ENCODE results near the gene TXNRD1.
A peak's percentile ranks its signal among the peaks of the same experiment; 100 is the strongest.
"Not testable (repeated sequence)": the region's sequence is repeated elsewhere in the genome, so short reads cannot be mapped to it uniquely, and the experiment has no call there.

Gene TXNRD1

DNA sequence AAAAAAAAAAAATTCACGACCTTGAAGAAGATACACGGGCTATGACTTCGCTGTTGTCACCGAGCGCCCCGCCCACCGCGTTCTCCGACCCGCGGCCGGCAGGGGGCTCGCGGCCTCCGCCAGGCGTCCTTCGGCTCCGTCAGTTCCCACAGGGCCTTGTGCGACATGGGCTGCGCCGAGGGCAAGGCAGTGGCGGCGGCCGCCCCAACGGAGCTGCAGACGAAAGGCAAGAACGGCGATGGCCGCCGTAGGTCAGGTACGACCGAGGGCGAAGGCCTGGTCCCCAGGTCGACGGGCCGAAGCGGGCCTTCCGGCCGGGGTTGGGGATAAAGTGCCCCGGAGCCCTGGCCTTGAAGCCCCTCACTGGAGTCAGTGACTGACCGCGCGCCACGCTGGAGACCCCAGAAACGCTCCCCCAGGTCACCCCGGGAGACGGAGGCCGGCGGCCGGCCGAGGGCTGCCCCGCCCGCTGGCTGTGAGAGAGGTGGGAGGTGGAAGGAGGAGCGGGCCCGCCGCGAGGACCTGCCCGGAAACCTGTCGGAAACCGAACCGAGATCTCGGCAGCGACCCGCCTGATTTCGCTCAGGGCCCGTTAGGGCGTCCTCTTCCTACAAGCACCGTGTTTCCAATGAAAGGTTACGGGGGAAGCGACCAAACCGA lies at the start of gene TXNRD1:
TXNRD1 (plus strand) TSS at position 142 of the 660 bp plus-strand sequence; CDS start at position 166, 24 bp downstream.
- peak; percentile 83 for DNase-seq

DNA sequence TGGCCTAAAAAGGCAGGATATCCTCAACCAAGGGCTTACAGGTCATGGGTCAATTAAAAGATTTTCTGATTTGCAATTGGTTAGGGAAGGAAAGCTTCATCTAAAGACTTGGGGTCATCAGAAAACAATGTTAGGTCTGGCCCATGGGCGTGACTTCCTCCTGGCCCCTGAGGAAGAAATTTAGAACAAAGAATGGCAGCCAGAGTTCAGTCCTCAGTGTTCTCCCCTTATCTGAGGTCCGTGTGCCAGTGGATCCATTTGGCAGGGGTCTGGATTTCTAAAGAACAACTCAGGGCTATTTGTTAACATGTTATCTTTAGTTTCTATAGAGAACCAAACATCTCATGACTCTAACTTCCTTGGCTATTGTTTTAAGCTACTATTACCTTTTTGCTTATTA lies 49.8 kb upstream of the TXNRD1 start:
- no peak for DNase-seq

DNA sequence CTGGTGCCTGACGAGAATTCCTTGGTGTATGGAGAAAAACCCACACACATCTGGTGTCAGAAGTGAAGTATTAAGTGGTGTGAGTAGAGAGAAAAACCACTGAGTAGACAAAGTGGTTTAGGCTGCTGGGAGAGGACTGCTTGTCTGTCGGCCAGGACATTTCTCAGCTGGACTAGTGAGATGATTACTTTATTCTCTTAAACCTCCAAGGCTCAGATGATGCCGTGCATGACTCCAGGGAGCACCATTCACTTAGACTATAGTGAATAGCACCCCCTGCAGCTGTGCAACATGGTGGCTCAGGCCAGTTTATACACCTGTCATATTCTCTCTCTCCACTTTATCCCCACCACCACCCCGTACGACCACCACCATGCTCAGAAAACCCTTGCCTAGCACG lies 49.1 kb upstream of the TXNRD1 start:
- DNase-seq: no peak

DNA sequence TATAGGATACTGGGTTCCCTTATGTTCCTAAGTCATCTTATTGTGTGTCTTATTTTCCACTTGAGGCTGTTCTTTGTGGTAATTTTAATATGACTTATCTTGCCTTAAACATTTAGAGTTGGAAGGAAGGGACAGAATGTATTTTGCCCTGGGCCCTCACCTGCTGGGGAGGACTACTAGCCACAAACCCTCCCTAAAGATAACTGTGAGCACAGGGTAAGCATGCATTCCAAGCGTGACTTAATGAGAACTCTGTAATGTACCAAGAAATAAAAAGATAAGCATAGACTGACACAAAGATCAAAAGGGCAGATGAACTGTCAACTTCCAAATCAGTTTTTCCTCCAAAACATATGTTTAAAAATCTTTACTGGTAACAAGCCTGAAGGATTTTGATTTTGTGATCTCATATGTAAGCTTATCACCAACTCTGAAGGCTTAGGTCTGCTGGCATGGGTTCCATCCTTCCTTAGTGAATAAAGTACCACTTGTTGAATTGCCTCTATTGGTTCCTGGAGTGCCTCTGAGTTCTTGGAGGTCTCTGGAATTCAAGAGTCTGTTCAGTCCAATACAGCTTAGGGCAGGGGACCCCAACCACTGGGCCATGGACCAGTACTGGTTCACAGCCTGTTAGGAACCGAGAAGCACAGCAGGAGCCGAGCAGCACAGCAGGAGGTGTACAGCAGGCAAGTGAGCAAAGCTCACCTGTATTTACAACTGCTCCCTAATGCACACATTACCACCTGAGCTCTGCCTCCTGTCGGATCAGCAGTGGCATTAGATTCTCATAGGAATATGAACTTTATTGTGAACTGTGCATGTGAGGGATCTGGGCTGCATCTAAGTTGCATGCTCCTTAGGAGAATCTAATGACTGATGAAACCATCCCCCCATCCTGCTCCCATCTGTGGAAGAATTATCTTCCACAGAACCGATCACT lies 47.8 kb upstream of the TXNRD1 start:
- no peak for DNase-seq

DNA sequence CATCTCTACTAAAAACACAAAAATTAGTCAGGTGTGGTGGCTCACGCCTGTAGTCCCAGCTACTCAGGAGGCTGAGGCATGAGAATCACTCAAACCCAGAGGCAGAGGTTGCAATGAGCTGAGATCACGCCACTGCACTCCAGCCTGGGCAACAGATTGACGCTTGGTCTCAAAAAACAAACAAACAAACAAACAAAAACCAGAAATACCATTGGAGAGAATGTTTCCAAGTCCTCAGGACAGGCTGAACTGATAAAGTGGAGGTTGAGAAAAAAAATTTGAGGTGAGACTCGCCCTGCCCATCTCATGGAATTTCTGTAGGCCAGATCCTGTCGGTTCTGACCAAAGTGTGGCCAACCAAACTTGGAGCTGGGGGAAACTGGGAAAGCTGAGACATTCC lies 47.0 kb upstream of the TXNRD1 start:
- no peak for DNase-seq

DNA sequence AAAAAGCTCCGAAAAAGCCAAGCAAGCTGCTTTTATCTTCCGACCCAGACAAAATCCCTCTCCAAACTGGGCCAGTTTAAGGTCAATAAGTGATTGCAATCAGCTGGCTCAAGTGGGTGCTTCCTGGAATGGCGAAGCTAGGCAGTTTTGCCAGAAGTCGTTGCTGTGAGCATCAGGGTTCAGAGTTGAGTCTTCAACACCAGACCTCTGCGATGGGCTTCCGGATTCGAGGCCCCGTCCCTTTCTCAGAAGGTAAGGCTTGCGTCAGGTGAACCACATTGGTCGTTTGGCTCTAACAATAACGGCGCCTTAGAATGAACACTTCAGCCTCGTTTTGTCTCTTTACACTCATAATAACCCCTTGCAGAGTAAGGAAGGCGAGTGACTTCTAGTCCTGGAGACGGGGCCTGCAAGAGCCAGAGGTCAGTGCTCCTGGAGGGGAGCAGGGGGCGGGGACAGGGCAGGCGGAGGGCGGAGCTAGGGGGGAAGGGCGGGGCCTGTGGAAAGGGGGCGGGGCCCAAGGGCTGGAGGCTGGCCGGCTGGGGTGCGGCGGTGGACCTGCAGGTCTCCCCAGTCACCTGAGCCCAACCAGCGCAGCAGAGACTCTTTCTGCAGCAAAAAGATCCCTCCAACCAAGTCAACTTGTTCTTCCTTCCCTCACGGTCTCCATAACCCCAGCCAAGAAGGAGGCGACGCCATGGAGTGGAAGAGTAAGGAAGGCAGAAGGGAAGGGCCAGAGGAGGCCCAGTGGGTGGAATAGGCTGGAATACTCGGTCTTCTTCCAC lies 43.6 kb upstream of the TXNRD1 start:
- DNase-seq: no peak

DNA sequence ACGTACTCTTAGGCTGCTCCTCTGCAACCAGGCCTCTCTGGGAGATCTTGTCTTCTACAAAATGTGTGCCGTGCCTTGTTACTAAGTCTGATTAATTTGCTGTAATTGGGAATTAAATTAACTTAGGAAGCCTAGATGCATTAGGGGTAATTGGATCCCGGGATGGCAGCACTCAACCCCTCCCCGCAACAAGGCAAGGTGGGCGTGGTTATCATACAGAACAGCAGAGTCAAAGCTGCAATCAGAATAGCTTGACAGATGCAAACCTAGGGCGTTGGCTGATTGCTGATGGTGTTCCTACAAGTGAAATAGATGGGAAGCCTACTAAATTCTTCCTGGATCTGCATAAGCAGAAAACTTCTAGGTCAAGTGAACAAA lies 43.0 kb upstream of the TXNRD1 start:
- DNase-seq: no peak

DNA sequence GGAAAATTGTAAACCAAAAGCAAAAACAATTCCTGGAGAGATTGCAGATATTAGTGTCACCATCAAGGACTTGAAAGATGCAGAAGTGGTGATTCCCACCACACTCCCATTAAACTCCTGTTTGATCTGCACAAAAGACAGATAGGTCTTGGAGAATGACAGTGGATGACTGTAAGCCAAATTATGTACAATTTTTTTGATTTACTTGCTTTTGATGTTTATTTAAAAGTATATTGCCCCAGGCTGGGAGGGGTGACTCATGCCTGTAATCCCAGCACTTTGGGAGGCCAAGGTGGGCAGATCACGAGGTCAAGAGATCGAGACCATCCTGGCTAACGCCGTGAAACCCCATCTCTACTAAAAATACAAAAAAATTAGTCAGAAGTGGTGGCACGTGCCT lies 41.8 kb upstream of the TXNRD1 start:
- DNase-seq: not testable (repeated sequence)

DNA sequence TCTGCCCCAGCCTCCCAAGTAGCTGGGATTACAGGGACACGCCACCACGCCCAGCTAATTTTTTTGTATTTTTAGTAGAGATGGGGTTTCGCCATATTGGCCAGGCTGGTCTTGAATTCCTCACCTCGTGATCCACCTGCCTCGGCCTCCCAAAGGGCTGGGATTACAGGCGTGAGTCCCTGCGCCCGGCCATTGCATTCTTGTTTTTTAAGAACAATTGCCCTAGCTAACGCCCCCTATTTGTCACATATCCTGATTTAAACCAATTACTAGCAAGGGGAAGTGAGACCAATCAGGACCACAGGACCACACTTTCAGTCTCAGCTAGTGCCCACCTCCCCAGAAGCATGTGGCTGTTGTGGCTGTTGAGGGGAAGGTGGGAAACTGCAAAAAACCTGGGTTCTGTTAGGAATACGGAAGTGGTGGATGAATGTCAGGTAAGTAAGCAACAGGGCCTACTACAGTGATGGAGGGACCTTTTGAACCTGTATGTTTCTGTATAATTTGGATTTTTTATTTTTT lies 39.8 kb upstream of the TXNRD1 start:
- no peak for DNase-seq

DNA sequence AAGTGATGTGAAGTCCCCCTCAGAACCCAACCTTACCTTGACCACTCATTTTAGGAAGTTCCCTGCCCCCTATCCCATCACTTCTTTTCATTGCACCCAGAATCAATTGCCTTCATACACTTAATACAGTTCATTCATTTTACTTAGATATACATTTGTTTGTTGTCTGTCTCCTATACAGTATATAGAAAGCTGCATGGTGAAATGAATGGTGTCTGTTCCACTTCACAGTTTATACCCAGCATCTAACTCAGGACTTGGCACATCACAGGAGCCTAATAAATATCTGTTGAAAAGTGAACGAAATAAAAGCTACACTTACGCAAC lies 38.3 kb upstream of the TXNRD1 start:
- DNase-seq: no peak

DNA sequence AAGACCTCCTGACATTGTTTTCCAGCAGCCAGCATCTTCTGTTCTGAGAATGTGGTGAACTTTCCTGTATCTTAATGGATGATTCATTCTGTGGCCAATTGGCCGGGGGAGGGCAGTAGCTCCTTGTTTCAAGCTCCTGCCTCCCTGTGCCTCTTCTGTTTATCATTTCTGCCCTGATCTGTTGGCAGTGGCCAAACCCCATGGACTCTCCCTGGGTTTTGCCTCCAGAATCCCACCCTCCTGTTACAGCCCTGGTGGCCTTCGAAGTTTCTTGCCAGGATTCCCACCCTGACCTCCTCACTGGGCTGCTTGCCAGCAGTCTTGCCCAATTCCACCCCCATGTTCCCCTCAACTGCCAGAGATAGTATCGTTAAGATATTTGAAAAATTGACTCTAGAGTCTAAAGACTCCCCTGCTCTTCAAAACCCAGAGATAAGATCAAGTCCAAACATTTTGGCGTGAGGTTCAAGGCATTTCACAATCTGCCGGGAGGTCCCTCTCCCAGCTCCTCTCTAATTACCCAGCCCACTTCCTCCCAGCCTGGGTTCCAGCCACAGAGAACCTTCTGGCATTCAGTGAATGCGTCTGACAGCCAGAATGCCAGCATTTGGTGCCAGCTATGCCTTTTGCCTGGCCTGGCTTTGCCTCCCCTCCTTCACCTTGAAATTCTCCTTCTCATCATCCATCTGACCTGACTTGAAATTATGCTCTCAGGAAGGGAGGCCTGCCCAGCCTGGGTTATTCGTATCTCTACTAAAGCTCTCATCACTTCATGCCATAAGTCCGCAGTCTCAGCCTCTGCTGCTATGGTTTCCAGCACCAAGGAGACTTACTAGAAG lies 37.7 kb upstream of the TXNRD1 start:
- DNase-seq: peak; percentile 29

DNA sequence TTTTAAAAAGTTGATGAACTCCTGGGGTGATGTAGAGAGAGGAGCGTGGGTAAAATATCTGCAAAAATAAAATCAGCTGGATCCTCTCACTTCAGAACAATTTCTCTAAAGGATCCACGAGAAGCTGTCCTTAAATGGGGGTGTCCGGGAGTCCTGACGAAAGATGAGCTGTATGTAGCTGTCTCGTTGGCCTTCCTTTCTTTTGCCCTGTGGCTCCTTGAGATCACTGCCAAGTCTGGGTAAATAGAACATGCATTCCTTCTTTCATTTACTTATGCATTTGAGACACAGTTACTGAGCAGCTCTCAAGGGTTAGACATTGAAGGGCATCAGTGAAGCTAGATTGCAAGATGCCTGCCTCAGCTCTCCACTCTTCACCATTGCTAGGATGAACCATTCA lies 35.2 kb upstream of the TXNRD1 start:
- DNase-seq: no peak

DNA sequence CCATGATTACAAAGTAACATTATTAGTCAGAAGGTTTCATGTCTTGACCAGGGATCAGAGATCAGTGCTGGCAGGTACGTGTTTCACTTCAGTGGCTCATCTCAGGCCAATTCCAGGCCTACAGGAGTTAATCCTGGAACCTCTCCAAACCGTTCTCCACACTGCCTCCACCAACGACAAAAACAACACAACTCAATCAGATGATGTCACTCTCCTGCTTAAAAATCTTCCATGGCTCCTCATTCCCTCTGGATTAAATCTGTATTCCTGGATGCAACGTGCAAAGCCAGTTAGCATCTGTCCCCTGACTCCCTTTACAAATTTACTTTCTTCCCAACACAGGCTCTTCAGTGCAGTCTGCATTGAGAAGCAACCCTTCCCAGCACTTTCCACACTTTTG lies 34.3 kb upstream of the TXNRD1 start:
- DNase-seq: no peak

DNA sequence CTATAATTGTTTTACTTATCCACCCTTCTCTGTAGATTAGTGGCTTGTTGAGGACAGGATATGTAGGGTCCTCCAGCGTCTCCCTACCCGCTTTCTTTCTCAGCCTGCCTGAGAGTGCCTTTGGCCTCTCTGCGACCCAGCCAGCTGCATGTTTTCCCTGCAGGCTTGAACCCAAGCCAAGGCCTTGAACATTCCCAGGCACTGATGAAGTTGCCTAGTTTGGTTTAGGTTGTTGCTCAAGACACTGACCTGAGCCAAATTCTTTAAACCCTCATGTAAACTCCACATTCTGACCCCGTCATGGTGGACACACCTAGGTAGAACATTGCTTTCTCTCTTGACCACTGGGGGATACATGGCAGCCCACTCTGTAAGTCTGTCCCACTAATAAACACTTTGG lies 33.4 kb upstream of the TXNRD1 start:
- DNase-seq: no peak

DNA sequence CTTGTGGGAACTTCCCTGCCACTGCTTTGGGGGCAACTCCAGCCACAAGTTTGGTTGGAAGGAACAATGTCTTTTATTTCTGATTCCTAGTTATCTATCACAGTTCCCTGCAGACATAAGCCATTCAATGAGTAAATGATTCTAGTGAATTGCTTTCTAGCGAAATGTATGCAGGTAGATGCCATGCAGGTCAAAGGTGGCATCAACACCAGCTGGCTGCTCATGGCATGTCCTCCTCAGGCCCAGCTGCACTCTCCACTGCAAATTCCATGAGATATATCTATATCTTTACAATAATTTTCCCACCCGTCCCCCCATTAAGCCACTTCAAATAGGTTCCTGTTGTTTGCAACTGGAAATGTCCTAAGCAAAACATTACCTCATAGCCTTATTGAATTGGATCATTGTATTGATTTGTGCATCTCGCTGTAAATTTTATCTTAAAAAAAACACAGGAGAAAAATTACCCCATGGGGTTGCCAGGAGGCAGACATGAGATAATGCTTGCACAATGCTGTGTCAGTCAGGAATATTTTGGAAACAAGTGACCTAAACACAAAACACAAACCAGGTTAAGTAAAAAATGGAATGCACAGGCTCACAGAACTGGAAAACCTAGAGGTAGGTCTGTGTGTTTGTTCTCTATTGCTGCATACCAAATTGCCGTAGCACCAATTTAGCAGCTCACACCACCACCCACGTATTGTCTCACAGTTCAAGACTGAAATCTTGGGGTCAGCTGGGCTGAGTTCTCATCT lies 32.8 kb upstream of the TXNRD1 start:
- DNase-seq: no peak

DNA sequence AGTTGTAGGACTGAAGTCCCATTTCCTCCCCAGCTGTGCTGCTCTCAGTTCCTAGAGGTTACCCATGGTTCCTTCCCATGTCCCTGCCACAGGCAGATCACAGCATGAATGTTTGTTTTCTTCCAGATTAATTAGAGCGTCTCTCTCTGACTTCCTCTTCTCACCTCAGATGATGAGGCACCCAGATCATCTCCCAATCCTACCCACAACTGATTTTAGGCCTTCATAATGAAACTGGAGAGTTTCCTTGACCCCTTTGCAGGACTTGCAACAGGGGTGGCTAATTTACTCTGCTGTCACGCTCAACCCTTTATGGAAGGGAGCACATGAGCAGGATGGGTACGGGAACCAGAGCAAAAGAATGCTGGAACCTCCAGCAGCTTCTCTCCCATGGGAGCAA lies 32.1 kb upstream of the TXNRD1 start:
- DNase-seq: no peak

DNA sequence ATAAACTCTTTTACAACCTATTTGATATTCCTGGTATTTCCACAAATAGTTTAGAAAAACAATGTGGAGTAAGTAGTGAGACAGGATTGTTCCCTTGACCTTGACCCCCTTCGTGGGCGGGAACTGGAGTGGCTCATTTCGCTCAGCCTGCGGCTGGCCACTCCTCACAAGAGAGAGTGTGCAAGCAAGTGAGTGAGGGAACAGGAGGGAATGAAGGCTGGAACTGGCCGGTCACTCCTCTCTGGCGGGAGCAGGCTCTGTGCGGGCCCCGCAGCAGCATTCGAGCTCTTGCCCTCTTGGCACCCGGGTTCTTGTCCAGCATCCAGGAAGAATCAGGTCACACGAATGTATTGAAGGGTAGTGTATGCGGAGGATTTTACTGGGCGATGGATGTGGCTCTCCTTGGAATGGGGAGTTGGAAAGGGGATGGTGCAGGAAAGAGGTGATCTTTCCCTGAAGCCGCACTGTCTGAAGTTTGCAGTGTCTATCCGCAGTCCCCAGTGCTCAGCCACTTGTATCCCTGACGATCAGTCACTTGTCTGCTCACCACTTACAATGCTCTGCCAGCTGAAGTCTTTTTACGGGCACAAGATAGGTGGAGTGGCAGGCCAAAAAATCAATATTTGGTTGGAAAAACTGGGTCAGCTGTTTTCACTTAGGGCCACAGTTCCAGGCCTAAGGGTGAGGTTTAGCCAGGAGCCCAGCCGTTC lies 28.0 kb upstream of the TXNRD1 start:
- DNase-seq: no peak

DNA sequence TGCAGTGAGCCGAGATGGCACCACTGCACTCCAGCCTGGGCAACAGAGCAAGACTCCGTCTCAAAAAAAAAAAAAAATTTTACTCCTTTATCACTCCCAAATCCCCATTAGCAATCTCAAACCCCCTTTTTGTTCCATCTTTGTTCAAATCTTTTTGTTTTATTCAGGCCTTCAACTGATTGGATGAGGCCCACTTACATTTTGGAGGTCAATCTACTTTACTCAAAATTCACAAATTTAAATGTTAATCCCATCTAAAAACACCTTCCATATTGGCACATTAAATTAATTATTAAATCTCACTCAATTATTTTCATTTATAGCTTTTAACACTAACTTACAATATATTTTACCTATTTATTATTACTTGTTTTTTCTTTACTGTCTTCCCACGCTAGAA lies 27.0 kb upstream of the TXNRD1 start:
- DNase-seq: no peak

DNA sequence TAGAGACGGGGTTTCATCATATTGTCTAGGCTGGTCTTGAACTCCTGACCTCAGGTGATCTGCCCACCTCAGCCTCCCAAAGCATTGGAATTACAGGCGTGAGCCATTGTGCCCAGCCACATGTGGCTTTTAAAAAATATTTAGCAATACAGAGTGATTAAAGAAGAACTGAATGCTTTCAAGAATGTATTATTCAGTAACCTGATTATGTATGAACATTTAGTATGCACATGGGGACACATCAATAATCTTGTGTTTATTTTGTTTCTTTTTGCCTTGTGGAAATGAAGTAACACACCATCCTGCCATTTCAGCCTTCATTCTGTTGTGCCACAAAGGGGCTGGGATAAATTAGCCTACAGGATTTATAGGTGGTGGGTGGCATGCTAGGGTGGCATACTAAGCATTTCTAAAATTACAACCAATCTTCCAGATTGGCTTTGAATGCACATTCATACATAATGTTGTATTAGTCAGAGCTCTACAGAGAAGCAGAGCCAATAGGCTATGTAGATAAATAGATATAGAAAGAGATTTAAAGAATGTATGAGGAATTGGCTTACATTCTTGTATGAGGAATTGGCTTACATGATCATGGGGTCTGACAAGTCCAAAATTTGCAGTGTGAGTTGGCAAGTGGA lies 25.5 kb upstream of the TXNRD1 start:
- no peak for DNase-seq

DNA sequence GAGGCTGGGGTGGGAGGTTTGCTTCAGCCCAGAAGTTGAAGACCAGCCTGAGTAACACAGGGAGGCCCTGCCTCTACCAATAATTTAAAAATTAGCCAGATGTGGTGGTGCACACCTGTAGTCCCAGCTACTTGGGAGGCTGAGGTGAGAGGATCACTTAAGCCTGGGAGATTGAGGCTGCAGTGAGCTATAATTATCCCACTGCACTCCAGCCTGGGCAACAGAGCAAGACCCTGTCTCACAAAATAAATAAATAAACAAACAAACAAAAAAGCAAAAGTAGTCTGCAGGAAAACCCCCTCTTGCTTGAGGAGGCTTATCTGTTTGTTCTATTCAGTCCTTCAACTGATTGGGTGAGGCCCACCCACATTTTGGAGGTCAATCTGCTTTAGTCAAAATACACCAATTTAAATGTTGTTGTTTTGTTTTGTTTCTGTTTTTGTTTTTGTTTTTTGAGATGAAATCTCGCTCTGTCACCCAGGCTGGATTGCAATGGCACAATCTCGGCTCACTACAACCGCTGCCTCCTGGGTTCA lies 24.9 kb upstream of the TXNRD1 start:
- DNase-seq: no peak

Measured in femur (tissue), 1 donor.